Gastroesophageal sphincter (tissue), 3 donors: ENCODE results near the gene SPTLC1.

Experiments used
- CTCF ChIP-seq, 4 experiments: fragments of 200-600 bp in 2 of 4; fragments of 450-650 bp in 2 of 4; sonication (generic) in 1 of 4; IDR thresholded peaks; one replicate each; pipeline ENCODE4 v1.5.1; 2017 to 2019; ENCODE audit warnings: antibody characterized with exemption in 4 of 4, mild to moderate bottlenecking in 2 of 4, moderate library complexity in 2 of 4
- POLR2A ChIP-seq, 2 donors: fragments of 450-650 bp; IDR thresholded peaks; one replicate each; pipeline ENCODE4 v1.6.1; 2017; ENCODE audit warnings: antibody characterized with exemption in 2 of 2, mild to moderate bottlenecking in 2 of 2, moderate library complexity in 1 of 2

- TF ChIP-seq CTCF (IDR thresholded peaks at IDR 0.05) = no peak
- no peak for TF ChIP-seq POLR2A (IDR thresholded peaks at IDR 0.05)
Measured at GRCh38 chr9:92035687-92036410, 79.4 kb downstream of the SPTLC1 start.
